Measurements from ENCODE around the gene CFAP100.

CFAP100 gene

GRCh38 chr3:126394179-126394976 lies at the start of gene CFAP100:
Gene CFAP100 (plus strand): TSS chr3:126394909. CDS start chr3:126396001, 1,092 bp downstream.
- TF ChIP-seq CTCF (IDR thresholded peaks at IDR 0.05; ENCODE audit: low read length, missing control alignments) = no peak
- H3K4me3 ChIP-seq (replicated peaks; ENCODE audit: low read depth, low read length) = no peak within 1 kb of the TSS
- peak; percentile 28 for DNase-seq (ENCODE audit: low read depth)

GRCh38 chr3:126345231-126345630 lies 49.5 kb upstream of the CFAP100 start:
- no peak overlapping the region for H3K4me3 ChIP-seq (replicated peaks; ENCODE audit: low read depth, low read length)
- DNase-seq (ENCODE audit: low read depth) = no peak
- TF ChIP-seq CTCF (IDR thresholded peaks at IDR 0.05; ENCODE audit: low read length, missing control alignments) = no peak

- no peak for TF ChIP-seq CTCF (IDR thresholded peaks at IDR 0.05; ENCODE audit: low read length, missing control alignments)
- no peak overlapping the region for H3K4me3 ChIP-seq (replicated peaks; ENCODE audit: low read depth, low read length)
- no peak for DNase-seq (ENCODE audit: low read depth)
Observed at GRCh38 chr3:126345641-126346460, 48.9 kb upstream of the CFAP100 start.

- DNase-seq (ENCODE audit: low read depth) = no peak
- no peak overlapping the region for H3K4me3 ChIP-seq (replicated peaks; ENCODE audit: low read depth, low read length)
- no peak for TF ChIP-seq CTCF (IDR thresholded peaks at IDR 0.05; ENCODE audit: low read length, missing control alignments)
Observed at GRCh38 chr3:126346466-126346865, 48.2 kb upstream of the CFAP100 start.

- no peak overlapping the region for H3K4me3 ChIP-seq (replicated peaks; ENCODE audit: low read depth, low read length)
- DNase-seq (ENCODE audit: low read depth) = no peak
- TF ChIP-seq CTCF (IDR thresholded peaks at IDR 0.05; ENCODE audit: low read length, missing control alignments) = no peak
Observed at GRCh38 chr3:126347543-126348161, 47.1 kb upstream of the CFAP100 start.

- peak; percentile 12 for DNase-seq (ENCODE audit: low read depth)
- peak; percentile 21 for TF ChIP-seq CTCF (IDR thresholded peaks at IDR 0.05; ENCODE audit: low read length, missing control alignments)
- H3K4me3 ChIP-seq (replicated peaks; ENCODE audit: low read depth, low read length) = no peak overlapping the region
Observed at GRCh38 chr3:126348308-126348920, 46.3 kb upstream of the CFAP100 start.

Data from fibroblast of pulmonary artery (primary cell).